ENCODE data around the gene INTU. TPM values are rescaled to one million over a fixed set of nuclear protein-coding genes. Genes with fewer than 3 reads are reported as not detected.

Gene INTU
- polyA plus RNA-seq, 1 experiment: 11.1 TPM

DNA sequence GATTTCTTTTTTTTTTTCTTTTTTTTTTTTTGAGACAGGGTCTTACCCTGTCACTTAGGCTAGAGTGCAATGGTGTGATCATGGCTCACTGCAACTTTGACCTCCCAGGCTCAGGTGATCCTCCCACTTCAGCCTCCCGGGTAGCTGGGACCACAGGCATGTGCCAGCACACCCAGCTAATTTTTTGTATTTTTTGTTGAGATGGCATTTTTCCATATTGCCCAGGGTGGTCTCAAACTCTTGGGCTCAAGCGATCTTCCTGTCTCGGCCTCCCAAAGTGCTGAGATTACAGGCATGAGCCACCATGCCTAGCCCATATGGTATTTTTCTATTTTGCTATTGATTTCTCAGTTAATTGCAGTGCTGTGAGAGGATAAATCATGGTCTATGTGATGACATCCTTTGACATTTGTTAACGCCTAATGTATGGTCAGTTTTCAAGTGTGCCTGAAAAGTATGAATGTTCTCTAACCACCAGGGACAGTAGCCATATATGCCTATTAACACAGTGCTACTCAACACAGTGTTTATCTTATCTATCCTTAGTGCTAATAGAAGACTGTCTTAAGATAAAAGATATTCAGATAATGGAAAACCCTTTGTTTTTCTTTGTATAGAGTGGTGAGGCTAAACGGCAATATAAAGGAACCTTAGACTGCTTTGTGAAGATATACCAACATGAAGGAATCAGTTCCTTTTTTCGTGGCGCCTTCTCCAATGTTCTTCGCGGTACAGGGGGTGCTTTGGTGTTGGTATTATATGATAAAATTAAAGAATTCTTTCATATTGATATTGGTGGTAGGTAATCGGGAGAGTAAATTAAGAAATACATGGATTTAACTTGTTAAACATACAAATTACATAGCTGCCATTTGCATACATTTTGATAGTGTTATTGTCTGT is 140.3 kb downstream of the INTU start:
- CTCF ChIA-PET: no interaction called here
- Histone ChIP-seq H3K27ac (ENCODE audit: low read depth, low read length) (no peak overlapping the region), H3K9me3 (ENCODE audit: control insufficient read depth, insufficient read depth, low read length) (no peaks in the 10 kb centered on the region), H3K27me3 (ENCODE audit: control insufficient read depth, insufficient read depth, low read length) (no peaks in the 10 kb centered on the region), H3K4me3 (ENCODE audit: low read depth, low read length) (no peak overlapping the region)
- DNase-seq (ENCODE audit: low read depth, low spot score): no peak
- POLR2A ChIA-PET: no interaction called here
- TF ChIP-seq, protein P1, sequence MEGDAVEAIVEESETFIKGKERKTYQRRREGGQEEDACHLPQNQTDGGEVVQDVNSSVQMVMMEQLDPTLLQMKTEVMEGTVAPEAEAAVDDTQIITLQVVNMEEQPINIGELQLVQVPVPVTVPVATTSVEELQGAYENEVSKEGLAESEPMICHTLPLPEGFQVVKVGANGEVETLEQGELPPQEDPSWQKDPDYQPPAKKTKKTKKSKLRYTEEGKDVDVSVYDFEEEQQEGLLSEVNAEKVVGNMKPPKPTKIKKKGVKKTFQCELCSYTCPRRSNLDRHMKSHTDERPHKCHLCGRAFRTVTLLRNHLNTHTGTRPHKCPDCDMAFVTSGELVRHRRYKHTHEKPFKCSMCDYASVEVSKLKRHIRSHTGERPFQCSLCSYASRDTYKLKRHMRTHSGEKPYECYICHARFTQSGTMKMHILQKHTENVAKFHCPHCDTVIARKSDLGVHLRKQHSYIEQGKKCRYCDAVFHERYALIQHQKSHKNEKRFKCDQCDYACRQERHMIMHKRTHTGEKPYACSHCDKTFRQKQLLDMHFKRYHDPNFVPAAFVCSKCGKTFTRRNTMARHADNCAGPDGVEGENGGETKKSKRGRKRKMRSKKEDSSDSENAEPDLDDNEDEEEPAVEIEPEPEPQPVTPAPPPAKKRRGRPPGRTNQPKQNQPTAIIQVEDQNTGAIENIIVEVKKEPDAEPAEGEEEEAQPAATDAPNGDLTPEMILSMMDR (IDR thresholded peaks at IDR 0.05; ENCODE audit: low read depth, low read length): no peak

DNA sequence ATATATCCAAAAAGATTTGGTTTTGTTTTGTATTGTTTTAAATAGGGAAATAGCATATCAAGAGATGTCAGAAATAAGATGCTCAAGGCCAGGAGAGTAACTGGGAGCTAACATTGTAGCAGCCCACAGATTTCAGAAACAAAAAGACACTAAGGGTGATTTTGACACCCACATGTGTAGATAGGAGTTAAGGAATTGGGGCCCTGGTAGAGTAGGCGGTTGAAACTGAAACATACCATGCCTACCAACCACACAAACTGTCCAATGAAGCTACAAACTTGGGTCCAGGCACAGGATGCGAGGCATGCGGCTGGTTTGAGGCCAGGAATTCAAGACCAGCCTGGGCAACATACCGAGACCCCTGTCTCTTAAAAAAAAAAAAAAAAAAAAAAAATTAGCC is 143.1 kb downstream of the INTU start:
- ChIA-PET POLR2A (no interaction called here), CTCF (interaction anchor here (0.6 to 2.2 kb wide), 2 partner anchors 43 to 100 kb away, joined by 3 to 16 read pairs; no protein-coding TSS in a partner anchor)
- Histone ChIP-seq H3K27me3 (ENCODE audit: control insufficient read depth, insufficient read depth, low read length) (peaks cover 4% of the 10 kb centered on the region), H3K4me3 (ENCODE audit: low read depth, low read length) (no peak overlapping the region), H3K9me3 (ENCODE audit: control insufficient read depth, insufficient read depth, low read length) (no peaks in the 10 kb centered on the region; the same call in 1 of the 2 replicates), H3K27ac (ENCODE audit: low read depth, low read length) (no peak overlapping the region)
- DNase-seq (ENCODE audit: low read depth, low spot score): no peak
- TF ChIP-seq, protein P1 (IDR thresholded peaks at IDR 0.05; ENCODE audit: low read depth, low read length): no peak

Other genes starting within 250 kb of the INTU start
- not detected in 2 replicates for gene SLC25A31, start 97.4 kb downstream of the INTU start, polyA plus RNA-seq (2011; rRNA removed)
- gene HSPA4L, start 149.4 kb downstream of the INTU start, polyA plus RNA-seq (2011; rRNA removed): 3.4 and 4.9 TPM in 2 replicates
- gene PLK4, start 247.9 kb downstream of the INTU start, polyA plus RNA-seq (2011; rRNA removed): 4.8 and 8.6 TPM in 2 replicates